Neuron (in vitro differentiated cells): ENCODE results near the gene SMYD4.

Experiments
- H2AFZ ChIP-seq: one replicate; pipeline ENCODE4 v1.6.1; 2013; ENCODE audit warnings: low read depth, mild to moderate bottlenecking, inconsistent platforms, low read length, moderate library complexity
- H3K27me3 ChIP-seq: one replicate; pipeline ENCODE4 v1.6.1; 2013; ENCODE audit warnings: low read length; ENCODE audit not compliant: insufficient read depth
- H3K36me3 ChIP-seq: one replicate; pipeline ENCODE4 v1.6.1; 2013; ENCODE audit warnings: low read length; ENCODE audit not compliant: insufficient read depth
- H3K4me1 ChIP-seq: one replicate; pipeline ENCODE4 v1.6.1; 2013; ENCODE audit warnings: low read length; ENCODE audit not compliant: insufficient read depth
- H3K4me3 ChIP-seq: 2 replicates; pipeline ENCODE4 v1.5.1; 2013; ENCODE audit warnings: mild to moderate bottlenecking, low read length, moderate library complexity
- H3K9me3 ChIP-seq: one replicate; pipeline ENCODE4 v1.6.1; 2013; ENCODE audit warnings: low read length

Gene SMYD4

DNA sequence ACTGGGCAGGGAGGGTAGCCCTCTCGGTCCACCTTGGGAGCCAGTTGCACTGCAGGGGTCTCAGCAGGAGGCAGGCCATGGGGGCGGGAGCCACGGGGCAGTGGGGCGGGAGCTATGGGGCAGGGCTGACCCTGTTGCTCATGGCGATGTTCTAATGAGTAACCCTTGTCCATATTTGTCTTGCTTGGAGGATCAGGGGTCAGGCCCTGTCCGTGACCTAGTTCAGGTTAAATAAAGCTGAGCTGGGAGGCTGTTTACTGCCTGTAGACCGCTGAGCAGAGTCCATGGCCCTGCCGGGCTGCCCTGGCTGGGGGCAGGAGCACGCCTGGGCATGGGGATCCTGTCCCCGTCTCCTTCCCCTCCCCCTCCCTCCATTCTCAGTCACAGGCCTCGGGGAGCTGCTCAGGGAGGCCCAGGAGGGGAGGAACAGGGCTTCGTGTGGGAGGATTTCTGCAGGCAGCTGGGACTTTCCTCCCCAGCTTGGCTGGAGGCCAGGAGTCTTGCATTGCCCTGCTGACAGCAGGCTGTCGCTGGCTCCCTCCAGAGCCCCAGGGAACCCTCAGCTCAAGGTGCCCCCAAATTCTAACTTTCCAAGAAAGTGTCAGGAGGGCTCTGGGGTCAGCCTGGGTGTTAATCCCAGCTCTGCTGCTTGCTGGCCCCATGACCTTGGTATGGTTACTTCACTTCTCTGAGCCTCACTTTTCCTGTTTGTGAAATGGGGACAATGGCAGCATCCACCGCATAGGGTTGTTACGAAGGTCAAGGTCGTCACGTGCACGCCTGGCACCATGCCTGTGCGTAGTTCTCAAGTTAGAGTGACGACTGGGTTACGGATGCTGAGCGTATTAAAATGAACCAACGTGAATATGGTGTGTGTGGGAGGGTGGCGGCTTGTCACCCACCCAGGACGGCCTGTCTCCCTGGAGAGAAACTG, 93.1 kb downstream of the SMYD4 start:
- H3K4me1 ChIP-seq: peaks cover 9% of the 10 kb centered on the region
- H3K9me3 ChIP-seq: no peaks in the 10 kb centered on the region
- H2AFZ ChIP-seq: no peak overlapping the region
- no peaks in the 10 kb centered on the region for H3K36me3 ChIP-seq
- no peak overlapping the region for H3K4me3 ChIP-seq
- H3K27me3 ChIP-seq: no peaks in the 10 kb centered on the region

- peaks cover 9% of the 10 kb centered on the region for H3K4me1 ChIP-seq
- H3K9me3 ChIP-seq: no peaks in the 10 kb centered on the region
- no peak overlapping the region for H3K4me3 ChIP-seq
- H3K27me3 ChIP-seq: no peaks in the 10 kb centered on the region
- H2AFZ ChIP-seq: no peak overlapping the region
- H3K36me3 ChIP-seq: no peaks in the 10 kb centered on the region
Measured at GRCh38 chr17:1735834-1736347, 93.8 kb downstream of the SMYD4 start.

DNA sequence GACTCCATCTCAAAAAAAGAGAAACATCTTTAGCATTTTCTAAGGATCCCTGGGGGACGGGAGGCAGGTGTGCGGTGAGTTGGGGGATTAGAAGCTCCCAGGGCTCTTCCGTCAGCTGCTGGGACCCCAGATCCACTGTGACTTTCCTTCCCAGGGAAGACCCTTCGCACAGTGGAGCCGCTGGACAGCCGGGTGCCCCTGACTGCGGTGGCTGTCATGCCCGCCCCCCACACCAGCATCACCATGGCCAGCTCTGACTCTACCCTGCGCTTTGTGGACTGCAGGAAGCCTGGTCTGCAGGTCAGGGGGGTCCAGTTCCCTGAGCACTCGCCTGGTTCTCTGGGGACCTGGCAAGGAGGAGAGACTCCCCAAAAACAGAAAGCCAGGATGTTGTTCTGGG, 94.3 kb downstream of the SMYD4 start:
- no peak overlapping the region for H3K4me3 ChIP-seq
- no peaks in the 10 kb centered on the region for H3K9me3 ChIP-seq
- H2AFZ ChIP-seq: no peak overlapping the region
- H3K36me3 ChIP-seq: no peaks in the 10 kb centered on the region
- peaks cover 9% of the 10 kb centered on the region for H3K4me1 ChIP-seq
- H3K27me3 ChIP-seq: no peaks in the 10 kb centered on the region

GRCh38 chr17:1733759-1734158, 95.9 kb downstream of the SMYD4 start:
- Histone ChIP-seq H2AFZ (no peak overlapping the region), H3K9me3 (no peaks in the 10 kb centered on the region), H3K4me3 (no peak overlapping the region), H3K27me3 (no peaks in the 10 kb centered on the region), H3K4me1 (peaks cover 9% of the 10 kb centered on the region), H3K36me3 (no peaks in the 10 kb centered on the region)

GRCh38 chr17:1732833-1733321, 96.8 kb downstream of the SMYD4 start:
- Histone ChIP-seq H3K27me3 (no peaks in the 10 kb centered on the region), H3K9me3 (no peaks in the 10 kb centered on the region), H3K4me1 (peaks cover 9% of the 10 kb centered on the region), H2AFZ (no peak overlapping the region), H3K36me3 (no peaks in the 10 kb centered on the region), H3K4me3 (no peak overlapping the region)

DNA sequence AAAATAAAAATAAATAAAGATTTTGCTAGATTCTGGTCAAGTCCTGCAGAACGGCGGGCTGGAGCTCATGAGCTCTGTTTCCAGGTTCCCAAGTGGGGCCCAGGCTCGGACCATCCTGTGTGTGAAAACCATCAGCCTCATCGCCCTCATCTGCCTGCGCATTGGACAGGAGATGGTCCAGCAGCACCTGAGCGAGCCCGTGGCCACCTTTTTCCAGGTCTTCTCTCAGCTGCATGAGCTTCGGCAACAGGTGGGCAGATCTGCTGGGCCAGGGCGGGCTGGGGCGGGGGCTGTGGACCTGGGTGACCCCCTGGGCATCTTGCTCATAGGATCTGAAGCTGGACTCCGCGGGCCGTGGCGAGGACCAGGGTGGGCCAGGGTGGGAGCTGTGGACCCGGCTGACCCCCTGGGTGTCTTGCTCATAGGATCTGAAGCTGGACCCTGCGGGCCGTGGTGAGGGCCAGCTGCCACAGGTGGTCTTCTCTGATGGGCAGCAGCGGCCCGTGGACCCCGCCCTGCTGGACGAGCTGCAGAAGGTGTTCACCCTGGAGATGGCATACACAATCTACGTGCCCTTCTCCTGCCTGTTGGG, 97.4 kb downstream of the SMYD4 start:
- H3K4me3 ChIP-seq: no peak overlapping the region
- no peaks in the 10 kb centered on the region for H3K36me3 ChIP-seq
- H2AFZ ChIP-seq: no peak overlapping the region
- H3K9me3 ChIP-seq: no peaks in the 10 kb centered on the region
- H3K27me3 ChIP-seq: no peaks in the 10 kb centered on the region
- H3K4me1 ChIP-seq: peaks cover 9% of the 10 kb centered on the region

DNA sequence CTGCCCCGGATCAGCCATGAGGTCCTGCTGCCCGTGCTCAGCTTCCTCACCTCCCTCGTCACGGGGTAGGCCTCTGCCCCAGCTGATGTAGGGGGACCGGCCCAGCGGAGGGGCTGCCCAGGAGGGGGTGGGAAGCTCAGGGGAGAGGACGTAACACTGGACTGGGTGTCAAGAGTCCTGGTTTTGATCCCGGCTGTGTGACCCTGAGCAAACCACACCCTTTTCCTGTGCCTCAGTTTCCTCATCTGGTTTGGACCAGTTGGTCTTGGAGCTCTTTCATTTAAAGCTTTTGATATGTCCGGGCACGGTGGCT, 98.6 kb downstream of the SMYD4 start:
- no peak overlapping the region for H3K4me3 ChIP-seq
- no peaks in the 10 kb centered on the region for H3K27me3 ChIP-seq
- no peaks in the 10 kb centered on the region for H3K36me3 ChIP-seq
- H3K9me3 ChIP-seq: no peaks in the 10 kb centered on the region
- H3K4me1 ChIP-seq: peaks cover under 1% of the 10 kb centered on the region
- no peak overlapping the region for H2AFZ ChIP-seq

DNA sequence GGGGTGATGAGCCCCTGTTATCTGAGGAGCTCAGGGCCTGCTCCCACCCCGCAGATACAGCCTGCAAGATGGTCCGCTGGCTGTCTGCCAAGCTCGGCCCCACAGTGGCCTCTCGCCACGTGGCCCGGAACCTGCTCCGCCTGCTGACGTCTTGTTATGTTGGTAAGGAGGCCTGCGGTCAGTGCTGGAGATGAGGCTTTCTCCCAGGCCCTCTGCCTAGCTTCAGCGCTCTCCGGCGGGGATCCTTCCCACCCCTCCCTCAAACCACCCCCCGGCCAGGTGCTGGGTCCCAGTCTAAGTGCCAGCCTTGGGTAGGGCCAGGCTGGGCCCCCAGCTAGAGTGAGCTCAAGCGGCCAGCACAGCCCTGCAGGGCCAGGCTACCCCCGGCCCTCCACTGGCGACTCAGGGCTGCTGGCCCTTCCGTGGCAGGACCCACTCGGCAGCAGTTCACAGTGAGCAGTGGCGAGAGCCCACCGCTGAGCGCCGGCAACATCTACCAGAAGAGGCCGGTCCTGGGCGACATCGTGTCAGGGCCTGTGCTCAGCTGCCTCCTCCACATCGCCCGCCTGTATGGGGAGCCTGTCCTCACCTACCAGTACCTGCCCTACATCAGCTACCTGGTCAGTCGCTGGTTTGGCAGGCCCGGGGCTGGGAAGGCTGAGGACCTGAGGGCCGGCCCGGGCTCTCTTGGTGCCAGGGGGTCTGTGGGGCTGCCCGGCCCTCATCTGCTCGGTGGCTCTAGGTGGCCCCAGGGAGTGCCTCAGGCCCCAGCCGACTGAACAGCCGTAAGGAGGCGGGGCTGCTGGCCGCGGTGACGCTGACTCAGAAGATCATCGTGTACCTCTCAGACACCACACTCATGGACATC, 99.1 kb downstream of the SMYD4 start:
- no peaks in the 10 kb centered on the region for H3K4me1 ChIP-seq
- no peaks in the 10 kb centered on the region for H3K27me3 ChIP-seq
- no peaks in the 10 kb centered on the region for H3K36me3 ChIP-seq
- H3K9me3 ChIP-seq: no peaks in the 10 kb centered on the region
- H2AFZ ChIP-seq: no peak overlapping the region
- no peak overlapping the region for H3K4me3 ChIP-seq

DNA sequence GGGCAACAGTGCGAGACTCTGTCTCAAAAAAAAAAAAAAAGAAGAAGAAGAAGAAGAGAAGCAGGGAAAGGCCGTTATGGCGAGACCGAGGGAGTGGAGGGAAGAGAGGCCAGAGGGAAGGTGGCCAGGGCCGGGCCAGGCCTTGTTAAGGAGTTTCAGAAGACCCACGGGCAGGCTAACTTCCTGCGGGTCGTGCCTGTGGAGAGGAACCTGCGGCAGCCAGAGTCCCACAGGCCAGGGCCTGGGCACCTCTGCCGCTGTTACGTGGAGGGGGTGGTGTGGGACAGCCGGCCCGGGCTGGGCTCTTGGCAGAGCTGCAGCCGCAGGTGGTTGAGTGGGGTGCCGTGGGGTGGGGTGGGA, 99.8 kb downstream of the SMYD4 start:
- no peaks in the 10 kb centered on the region for H3K27me3 ChIP-seq
- no peaks in the 10 kb centered on the region for H3K36me3 ChIP-seq
- H3K4me1 ChIP-seq: no peaks in the 10 kb centered on the region
- H3K9me3 ChIP-seq: no peaks in the 10 kb centered on the region
- H3K4me3 ChIP-seq: no peak overlapping the region
- H2AFZ ChIP-seq: no peak overlapping the region
